ENCODE measurements around the gene UBE2J2. TPM values are rescaled to one million over a fixed set of nuclear protein-coding genes. Genes with fewer than 3 reads are reported as not detected.

UBE2J2 gene
- total RNA-seq, 1 donor from 2014 or later, result 33.8 TPM

DNA sequence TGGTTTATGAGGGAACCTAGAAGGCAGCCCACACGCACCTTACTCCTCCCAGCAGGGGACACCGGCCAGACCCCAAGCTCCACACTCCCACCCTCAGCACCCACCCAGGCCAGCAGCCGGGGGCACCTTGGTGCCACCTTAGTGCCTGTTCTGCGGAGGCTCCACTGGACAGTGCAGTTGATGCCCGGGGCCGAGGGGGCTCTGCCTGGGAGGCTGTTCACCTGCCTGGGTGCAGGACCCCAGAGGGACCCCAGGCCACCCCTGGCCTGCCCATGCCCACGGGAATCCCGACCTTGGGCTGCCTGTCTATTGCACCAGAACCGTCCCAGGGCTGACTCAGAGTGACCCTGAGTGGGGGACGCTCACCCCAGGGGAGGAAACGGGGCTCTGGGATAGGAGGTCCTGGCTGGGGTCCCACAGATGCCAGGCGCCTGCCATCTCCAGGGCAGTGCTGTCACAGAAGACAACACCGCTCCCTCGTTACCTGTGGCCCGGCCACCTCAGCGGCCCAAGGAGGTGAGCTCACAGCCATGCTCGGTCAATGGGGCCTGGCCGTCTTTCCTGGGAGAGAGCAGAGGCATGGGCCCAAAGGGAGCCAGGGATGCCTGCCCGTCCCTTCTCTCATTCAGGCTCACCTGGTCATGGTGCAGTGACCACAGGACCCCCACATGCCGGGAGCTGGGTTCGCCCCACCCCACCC, 7.3 kb upstream of the UBE2J2 start:
- DNase-seq, result no peak

DNA sequence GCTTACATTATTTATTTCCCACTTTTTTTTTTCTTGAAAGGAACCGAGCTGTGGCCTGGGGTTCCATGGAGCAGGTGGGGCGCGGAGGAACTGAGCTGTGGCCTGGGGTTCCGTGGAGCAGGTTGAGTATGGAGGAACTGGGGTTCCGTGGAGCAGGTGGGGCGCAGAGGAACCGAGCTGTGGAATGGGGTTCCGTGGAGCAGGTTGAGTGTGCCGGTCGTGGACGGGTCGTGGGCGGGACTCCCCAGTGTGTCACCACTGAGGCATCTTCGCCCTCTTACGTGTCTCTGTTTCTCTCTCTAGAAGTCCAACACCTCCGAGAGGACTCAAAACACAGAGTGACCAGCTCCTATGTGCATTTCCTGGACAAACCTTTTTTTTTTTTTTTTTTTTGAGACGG, 5.4 kb upstream of the UBE2J2 start:
- DNase-seq, result no peak

- no peak for DNase-seq
These were observed 5.0 kb upstream of the UBE2J2 start for GRCh38 chr1:1278620-1279019.

DNA sequence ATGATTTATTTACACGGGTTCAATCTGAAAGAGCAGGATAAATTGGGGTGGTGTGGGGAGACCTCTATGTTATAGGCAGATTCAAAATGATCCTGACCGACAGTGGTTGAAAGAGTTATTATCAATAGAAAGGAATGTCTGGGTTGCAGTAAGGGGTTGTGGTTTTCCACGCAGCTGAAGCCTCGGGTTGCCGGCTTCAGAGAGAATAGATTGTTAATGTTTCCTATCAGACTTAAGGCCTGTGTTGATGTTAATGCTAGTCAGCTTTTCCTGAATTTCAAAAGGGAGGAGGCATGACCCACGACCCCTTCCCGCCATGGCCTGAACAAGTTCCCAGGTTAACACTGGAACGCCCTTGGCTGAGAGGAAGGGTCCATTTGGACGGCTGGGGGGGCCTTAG, 2.2 kb upstream of the UBE2J2 start:
- DNase-seq, result no peak

DNA sequence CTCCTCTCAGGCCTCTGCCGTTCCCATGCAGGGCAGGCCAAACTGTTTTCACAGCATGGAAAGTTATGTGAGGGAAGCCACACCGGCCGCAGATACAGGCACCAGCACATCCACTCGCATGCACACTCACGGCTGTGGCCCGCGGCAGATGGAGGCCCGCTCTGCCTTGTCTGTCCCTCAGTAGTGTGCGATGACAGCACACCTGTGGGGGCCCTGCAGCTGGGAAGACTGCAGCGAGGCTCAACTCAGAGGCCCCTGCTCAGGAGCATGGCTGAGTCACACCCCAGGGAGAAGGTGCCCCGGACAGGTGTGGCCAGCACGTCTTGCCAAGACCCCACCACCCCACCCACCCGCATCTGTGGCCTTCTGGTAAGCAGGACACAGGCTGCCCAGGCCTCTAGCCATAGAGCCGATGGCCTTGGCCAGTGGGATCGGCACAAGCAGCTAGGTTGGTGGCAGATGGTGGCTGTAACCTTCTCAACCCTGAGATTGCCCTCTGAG, 1.3 kb upstream of the UBE2J2 start:
- DNase-seq, result no peak

DNA sequence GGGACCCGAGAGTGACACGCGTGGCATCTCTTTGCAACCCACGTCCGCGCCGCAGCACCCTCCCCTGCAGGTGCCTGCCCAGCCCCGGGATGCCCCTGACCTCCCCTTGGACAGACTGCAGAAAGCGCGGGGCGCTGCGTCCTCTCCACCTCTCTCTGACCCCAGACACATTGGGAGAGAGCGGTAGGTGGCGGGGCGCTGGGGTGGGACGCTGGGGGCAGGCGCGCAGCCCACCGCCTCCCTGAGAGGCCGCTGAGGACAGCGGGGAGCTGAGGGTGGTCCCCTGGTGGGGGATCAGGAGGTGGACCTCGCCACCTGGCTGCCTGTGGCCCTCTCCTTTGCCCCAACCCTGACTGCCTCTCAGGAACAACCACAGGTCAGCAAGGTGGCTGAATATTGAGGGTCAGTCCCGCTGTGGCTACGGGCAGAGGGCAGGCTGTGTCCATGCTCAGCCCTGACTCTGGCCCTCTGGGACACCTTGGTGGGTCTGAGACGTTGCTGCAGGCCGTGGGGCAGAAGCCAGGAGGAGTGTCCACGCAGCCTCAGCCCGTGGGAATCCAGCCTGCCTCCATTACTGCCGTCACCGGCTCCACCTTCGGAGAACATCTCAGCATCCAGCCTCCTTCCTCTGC, 761 bp upstream of the UBE2J2 start:
- no peak for DNase-seq

- DNase-seq, result no peak
These were observed 494 bp downstream of the UBE2J2 start for GRCh38 chr1:1273209-1273511.

GRCh38 chr1:1272341-1273208, 1.1 kb downstream of the UBE2J2 start:
- DNase-seq, result no peak

DNA sequence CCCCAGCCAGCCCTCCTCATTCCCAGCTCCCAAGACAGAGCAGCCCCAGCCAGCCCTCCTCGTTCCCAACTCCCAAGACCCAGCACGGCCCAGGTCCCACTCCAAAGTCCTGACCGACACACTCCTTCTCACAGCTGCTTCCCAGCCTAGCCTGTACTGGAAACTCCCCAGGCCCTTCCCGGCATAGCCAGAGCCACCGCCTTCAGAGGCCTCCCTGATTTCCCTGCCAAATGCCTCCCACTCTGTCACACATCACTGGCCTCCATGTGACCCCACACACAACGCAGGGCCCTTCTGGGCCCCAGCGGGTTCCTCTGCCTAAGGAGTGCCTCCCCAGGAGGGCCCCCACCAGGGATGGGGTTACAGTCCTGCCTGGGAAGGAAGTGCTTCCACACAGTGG, 2.8 kb downstream of the UBE2J2 start:
- DNase-seq, result no peak

- DNase-seq, result no peak
These were observed 5.4 kb downstream of the UBE2J2 start for GRCh38 chr1:1268284-1268682.

GRCh38 chr1:1267488-1268283, 6.0 kb downstream of the UBE2J2 start:
- DNase-seq, result no peak

GRCh38 chr1:1264868-1265272, 8.8 kb downstream of the UBE2J2 start:
- DNase-seq, result peak; percentile 9

- no peak for DNase-seq
These were observed 9.6 kb downstream of the UBE2J2 start for GRCh38 chr1:1264026-1264425.

- no peak for DNase-seq
These were observed 10.9 kb downstream of the UBE2J2 start for GRCh38 chr1:1262758-1263157.

DNA sequence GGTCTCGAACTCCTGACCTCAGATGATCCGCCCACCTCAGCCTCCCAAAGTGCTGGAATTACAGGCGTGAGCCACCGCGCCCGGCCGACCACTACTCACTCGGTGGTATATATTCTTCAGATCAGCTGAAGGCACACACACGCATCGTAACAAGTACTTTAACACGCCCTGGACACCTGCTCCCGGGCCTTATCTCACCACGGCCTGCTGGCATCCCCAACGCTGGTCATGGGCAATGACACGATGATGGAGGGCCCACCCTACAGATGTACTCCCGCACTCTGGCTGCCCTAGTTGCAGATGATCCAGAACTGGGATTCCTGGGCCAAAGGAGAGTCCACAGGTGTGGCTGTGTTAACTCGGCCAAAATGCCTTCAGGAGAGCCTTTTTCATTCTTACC, 11.6 kb downstream of the UBE2J2 start:
- DNase-seq, result no peak

GRCh38 chr1:1260843-1261560, 12.7 kb downstream of the UBE2J2 start:
- no peak for DNase-seq

DNA sequence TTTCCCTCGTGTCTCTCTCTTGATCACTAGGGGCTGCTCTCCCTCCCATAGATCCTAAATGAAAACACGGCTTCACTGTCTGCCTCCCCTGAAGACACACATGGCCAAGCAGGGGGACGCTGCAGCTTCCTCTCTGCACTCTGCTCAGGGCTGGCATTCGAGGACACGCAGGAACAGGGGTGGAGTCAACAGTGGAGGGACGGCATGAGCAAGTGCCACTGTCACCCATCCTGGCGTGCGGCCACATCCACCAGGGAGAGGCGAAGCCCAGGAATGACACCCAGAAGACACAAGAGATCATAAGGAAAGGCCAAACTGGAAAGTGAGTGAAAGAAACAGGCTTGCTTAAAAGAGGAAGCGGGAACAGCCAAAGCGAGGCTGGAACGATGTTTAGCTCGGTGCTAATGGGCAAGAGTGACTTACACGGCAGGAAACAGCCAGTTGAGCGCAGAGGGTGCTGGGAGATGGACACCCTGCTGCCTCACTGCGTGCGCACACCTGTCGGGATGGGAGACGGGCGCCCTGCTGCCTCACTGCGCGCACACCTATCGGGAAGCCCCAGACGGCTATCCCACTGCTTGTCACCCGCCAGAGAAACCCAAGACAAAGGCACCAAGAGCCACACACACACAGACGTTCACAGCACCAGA, 13.6 kb downstream of the UBE2J2 start:
- peak; percentile 24 for DNase-seq

DNA sequence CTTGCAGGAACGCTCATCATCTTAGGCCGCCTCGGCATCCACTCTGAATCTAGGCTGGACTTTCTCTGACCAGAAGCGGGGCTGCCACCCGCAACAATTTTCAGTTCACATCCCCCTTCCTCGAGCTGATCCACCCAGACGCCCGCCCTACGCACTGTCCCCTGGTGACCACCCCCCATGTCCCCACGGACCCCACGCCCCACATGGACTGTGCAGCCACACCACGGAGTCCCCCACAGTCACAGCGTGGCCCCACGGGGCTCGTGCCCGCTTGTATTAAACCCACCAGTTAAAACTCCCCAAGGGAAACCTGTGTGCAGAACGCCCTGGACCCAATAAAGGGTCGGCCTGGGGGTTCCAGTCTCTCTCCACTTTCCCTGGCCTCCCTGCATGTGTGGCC, 14.1 kb downstream of the UBE2J2 start:
- no peak for DNase-seq

DNA sequence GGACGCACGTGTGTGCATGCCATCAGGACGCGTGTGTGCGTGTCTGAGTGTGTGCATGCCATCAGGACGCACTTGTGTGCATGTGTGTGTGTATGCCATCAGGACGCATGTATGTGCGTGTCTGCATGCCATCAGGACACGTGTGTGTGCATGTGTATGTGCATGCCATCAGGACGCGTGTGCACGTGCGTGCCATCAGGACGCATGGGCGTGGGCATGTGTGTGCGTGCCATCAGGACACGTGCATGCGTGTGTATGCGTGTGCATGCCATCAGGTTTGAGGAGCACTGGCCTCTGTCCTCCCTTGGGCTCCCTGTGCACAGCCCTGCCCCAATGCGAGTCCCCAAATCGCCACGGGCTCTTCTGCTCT, 14.6 kb downstream of the UBE2J2 start:
- no peak for DNase-seq

DNA sequence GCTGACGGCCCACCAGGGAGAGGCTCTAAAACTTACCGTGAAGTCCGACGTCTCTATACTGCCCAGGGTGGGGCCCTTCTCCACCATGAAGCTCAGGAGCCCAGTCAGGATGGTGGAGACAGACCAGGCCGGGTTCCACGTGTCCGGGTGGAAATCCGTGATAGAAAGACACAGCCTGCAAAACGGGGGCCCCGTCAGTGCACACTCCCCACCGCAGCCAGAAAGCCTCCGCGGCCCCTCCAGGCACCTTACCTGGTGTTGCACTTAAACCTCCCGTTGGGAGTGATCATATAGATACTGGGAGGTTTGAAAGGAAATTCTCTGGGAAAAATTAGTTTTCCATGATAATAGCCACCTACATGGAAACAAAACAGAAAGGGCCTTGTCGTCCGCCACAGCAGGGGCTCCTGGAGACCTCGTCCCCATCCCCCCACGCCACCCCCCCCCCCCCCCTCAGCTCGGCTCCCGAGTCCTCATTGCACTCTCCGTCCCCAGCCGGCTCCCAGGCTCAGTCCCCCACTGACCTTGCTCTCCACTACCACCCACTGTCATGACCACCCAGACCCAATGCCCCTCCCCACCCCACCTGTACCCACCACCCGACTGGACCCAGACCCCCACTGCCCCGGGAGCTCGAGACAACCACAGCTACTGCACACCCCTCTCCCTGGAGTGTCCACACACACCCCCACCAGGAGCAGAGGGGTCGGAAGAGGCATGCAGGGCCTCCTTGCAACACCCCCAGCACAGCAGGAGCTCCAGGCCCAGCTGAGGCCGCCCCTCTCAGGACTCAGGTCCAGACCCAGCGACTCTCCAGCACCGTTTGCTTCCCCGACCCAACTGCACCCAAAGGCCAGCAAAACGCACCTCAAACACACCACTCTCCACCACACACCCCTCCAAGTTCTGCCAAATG, 16.4 kb downstream of the UBE2J2 start:
- no peak for DNase-seq
